NOMO-1 (cell line): ENCODE results near the gene TMEM238L.

ENCODE experiments used
- DNase-seq, 2 experiments: peaks; one replicate each; lab custom pipeline; 2025; ENCODE audit not compliant: unreplicated experiment in 2 of 2; lab: John Stamatoyannopoulos, UW

Gene TMEM238L

DNA sequence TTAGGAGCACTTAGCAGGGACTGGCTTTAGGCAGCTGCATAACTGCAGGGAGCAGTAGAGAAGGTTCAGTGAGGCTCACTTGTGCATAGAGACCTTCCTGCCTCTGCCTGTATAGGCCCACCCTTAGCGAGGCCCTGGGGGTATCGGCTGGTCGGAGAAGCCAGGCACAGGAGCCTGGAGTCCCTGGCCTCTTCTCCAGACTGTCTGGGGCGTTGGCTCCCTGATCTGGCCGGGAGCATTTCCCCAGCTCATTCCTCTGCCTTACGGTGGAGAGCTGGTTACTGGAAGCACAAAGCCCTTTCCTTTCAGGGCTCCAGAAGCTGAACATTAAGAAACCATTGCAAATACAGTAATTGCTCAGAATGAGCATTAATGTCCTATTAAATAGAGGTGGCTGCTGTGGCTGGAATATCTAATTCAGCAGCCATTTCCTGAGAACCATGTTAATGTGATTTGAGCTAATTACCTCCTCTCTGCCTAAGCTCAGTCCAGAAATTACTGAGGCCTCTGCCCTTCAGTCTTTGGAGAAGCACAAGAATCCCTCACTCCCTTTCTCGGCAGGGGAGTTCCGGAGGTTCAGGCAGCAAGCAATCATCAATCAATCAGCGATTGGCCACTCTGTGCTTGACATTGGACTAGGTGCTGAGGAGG lies 55.2 kb downstream of the TMEM238L start:
- no peak for DNase-seq

DNA sequence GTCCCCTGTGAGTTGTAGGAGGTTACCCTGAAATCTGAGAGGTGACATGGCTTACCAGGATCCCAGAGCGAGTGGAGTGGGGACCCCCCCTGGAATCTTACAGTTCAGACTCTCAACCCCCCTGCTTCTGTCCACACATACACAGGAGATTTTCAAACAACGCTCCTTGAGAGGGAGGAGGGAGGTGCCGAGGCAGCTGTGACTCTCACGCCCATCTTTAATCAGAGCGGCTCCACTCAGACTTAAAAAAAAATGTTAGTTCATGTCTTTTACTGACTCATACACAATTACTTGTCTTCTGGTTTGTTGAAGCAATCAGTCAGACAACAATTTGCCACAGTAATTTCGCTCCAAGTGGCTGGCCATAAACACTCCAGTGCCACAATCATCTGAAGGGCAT lies 58.7 kb downstream of the TMEM238L start:
- DNase-seq, result no peak
